Body of pancreas (tissue), 4 donors: Measurements from ENCODE around the gene LRP10. TPM values are rescaled to one million over a fixed set of nuclear protein-coding genes. Genes with fewer than 3 reads are reported as not detected.
"Not testable (repeated sequence)": the region's sequence is repeated elsewhere in the genome, so short reads cannot be mapped to it uniquely, and the experiment has no call there.

ENCODE experiments used
- ATAC-seq: fragments of 150-250 bp; one replicate; pipeline ENCODE4 v1.9.1; 2016
- DNase-seq, 4 donors: peaks; one replicate each; pipeline ENCODE4 v3.0.0-alpha.2; 2019
- H3K27ac ChIP-seq, 4 donors: fragments of 200-600 bp; sonication (generic); 1 replicate in 3 of 4; 2 replicates in 1 of 4; pipeline versions ENCODE4 v1.5.1 to v1.6.1; 2016 to 2019; ENCODE audit warnings: mild to moderate bottlenecking in 1 of 4, mixed read lengths in 1 of 4, moderate library complexity in 1 of 4
- H3K27me3 ChIP-seq, 2 donors: fragments of 200-600 bp; sonication (generic); one replicate each; pipeline ENCODE4 v1.6.0; 2016; ENCODE audit warnings: mild to moderate bottlenecking in 1 of 2
- H3K36me3 ChIP-seq, 2 donors: fragments of 200-600 bp; sonication (generic); replicated peaks in 1 of 2; 2 replicates each; pipeline ENCODE4 v1.5.1; 2016; ENCODE audit warnings: low read depth in 2 of 2; ENCODE audit not compliant: insufficient read depth in 1 of 2
- H3K4me1 ChIP-seq: fragments of 200-600 bp; sonication (generic); one replicate; pipeline ENCODE4 v1.6.0; 2016
- H3K4me3 ChIP-seq, 2 donors: fragments of 200-600 bp; sonication (generic); 1 replicate in 1 of 2; 2 replicates in 1 of 2; pipeline ENCODE4 v1.5.1; 2016 to 2019
- H3K9me3 ChIP-seq, 3 donors: fragments of 200-600 bp; sonication (generic); 1 replicate in 2 of 3; 2 replicates in 1 of 3; pipeline ENCODE4 v1.5.1; 2016
- CTCF ChIP-seq, 7 experiments: fragments of 450-650 bp in 4 of 7; fragments of 200-600 bp in 3 of 7; sonication (generic) in 3 of 7; IDR thresholded peaks; one replicate each; pipeline ENCODE4 v1.5.1; 2016 to 2019; ENCODE audit warnings: antibody characterized with exemption in 7 of 7
- POLR2A ChIP-seq, 3 donors: fragments of 450-650 bp; IDR thresholded peaks; one replicate each; pipeline ENCODE4 v1.6.1; 2016; ENCODE audit warnings: antibody characterized with exemption in 3 of 3, mild to moderate bottlenecking in 2 of 3
- WGBS, 2 donors: methylation state at CpG; one replicate each; pipeline ENCODE4 v1.1.5; 2017; 5-methylcytosine and 5-hydroxymethylcytosine counted together
- intact Hi-C: fragments of 100-400 bp; cut with DNase I; formaldehyde crosslinking; loops from one replicate; pipeline ENCODE4 v1.15.1; 2023
- total RNA-seq, 2 donors: library from RNA; depleted of rRNA; stranded (reverse); fragments of >200 nt; gene quantifications; one replicate each; pipeline ENCODE4 v1.1.0, GENCODE V29; 2016

Gene LRP10
- total RNA-seq, 2 donors from 2014 or later: 47.8 to 83.0 TPM

- DNase-seq: no peak
- TF ChIP-seq POLR2A (IDR thresholded peaks at IDR 0.05) (no peak), CTCF (IDR thresholded peaks at IDR 0.05) (no peak)
- H3K27ac ChIP-seq: no peak overlapping the region
- WGBS, 2 donors: 75 to 85% methylated on average over 3 of the region's 3 CpGs
- peaks cover 24 to 33% of the 10 kb centered on the region in 2 donors for H3K36me3 ChIP-seq
- no peak for ATAC-seq
- intact Hi-C loops: no loop called here
- no peak overlapping the region for H3K4me3 ChIP-seq
- H3K9me3 ChIP-seq: no peaks in the 10 kb centered on the region
- H3K4me1 ChIP-seq: peaks cover 17% of the 10 kb centered on the region
- H3K27me3 ChIP-seq: no peaks in the 10 kb centered on the region
Measured at GRCh38 chr14:22907429-22907828, 35.9 kb downstream of the LRP10 start.

DNA sequence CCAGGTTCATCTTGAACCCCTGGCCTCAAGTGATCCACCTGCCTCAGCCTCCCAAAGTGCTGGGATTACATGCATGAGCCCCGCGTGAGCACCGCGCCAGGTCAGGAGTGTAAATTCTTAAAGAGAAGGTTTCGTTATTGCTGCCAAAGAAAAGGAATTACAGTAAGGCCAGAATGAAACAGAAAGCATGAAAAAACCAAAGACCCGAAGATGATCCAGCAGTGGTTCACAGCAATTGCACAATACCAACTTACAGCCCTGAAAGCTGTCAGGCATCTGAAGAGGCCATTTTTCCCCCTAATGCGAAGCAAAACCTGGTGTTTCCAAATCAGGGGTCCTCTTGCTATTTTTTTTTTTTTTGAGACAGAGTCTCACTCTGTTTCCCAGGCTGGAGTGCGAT is 37.1 kb downstream of the LRP10 start:
- peaks cover 8% of the 10 kb centered on the region for H3K4me1 ChIP-seq
- H3K4me3 ChIP-seq: no peak overlapping the region
- H3K27me3 ChIP-seq: no peaks in the 10 kb centered on the region
- intact Hi-C loops: no loop called here
- H3K9me3 ChIP-seq: no peaks in the 10 kb centered on the region
- no peak overlapping the region for H3K27ac ChIP-seq
- 85 to 91% methylated on average over 8 of the region's 8 CpGs for WGBS, 2 donors
- TF ChIP-seq POLR2A (IDR thresholded peaks at IDR 0.05) (no peak), CTCF (IDR thresholded peaks at IDR 0.05) (no peak)
- H3K36me3 ChIP-seq: peaks cover 24 to 33% of the 10 kb centered on the region in 2 donors
- ATAC-seq (no peak), DNase-seq (no peak)

GRCh38 chr14:22910916-22911315 is 39.4 kb downstream of the LRP10 start:
- Histone ChIP-seq H3K27ac (no peak overlapping the region), H3K9me3 (no peaks in the 10 kb centered on the region), H3K27me3 (no peaks in the 10 kb centered on the region), H3K4me1 (no peaks in the 10 kb centered on the region), H3K36me3 (peaks cover 9 to 22% of the 10 kb centered on the region in 2 donors), H3K4me3 (no peak overlapping the region)
- ATAC-seq (no peak), DNase-seq (no peak)
- intact Hi-C loops: no loop called here
- WGBS, 2 donors: 86 to 87% methylated on average over 5 of the region's 5 CpGs
- TF ChIP-seq POLR2A (IDR thresholded peaks at IDR 0.05) (no peak), CTCF (IDR thresholded peaks at IDR 0.05) (no peak)

DNA sequence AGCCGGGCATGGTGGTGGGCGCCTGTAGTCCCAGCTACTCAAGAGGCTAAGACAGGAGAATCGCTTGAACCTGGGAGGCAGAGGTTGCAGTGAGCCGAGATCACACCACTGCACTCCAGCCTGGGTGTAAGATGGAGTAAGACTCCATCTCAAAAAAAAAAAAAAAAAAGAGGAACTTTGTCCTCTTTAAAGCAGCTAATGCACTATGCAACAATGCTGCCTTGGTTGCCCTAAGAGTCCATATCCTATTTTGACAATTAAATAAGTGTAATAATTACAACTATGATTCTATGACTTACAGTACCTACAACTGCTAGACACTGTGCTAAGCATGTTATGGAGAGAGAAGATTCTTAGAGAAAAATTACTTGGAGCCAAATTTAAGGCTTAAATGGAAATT is 43.3 kb downstream of the LRP10 start:
- H3K4me3 ChIP-seq, H3K27me3 ChIP-seq, H3K36me3 ChIP-seq, DNase-seq, ATAC-seq, H3K27ac ChIP-seq, intact Hi-C loops, H3K9me3 ChIP-seq: not testable (repeated sequence)
- WGBS, 2 donors: 88 to 90% methylated on average over 4 of the region's 4 CpGs
- H3K4me1 ChIP-seq: peaks cover 20% of the 10 kb centered on the region

DNA sequence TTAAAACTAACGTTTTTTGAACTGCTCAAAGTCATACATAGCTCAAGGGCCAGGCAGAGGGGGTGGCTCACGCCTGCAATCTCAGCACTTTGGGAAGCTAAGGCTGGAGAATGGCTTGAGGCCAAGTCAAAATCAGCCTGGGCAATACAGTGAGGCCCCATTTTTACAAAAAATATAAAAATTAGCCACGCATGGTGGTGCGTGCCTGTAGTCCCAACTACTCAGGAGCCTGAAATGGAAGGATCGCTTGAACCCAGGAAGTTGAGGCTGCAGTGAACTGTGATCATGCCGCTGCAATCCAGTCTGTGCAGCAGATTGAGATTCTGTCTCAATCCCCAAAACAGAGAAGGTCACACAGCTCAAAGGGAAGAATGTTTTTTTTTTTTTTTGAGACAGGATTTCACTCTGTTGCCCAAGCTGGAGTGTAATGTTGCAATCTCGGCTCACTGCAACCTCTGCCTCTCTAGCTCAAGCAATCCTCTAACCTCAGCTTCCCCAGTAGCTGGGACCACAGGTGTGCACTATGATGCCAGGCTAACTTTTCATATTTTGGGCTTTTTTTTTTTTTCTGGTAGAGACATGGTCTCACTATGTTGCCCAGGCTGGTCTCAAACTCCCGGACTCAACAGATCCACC is 44.5 kb downstream of the LRP10 start:
- H3K36me3 ChIP-seq: peaks cover 0 to 5% of the 10 kb centered on the region in 2 donors
- intact Hi-C loops: no loop called here
- ATAC-seq: no peak
- DNase-seq: peak in 1 of 4 donors; percentile 48
- H3K4me3 ChIP-seq: no peak overlapping the region
- 73 to 79% methylated on average over 8 of the region's 8 CpGs for WGBS, 2 donors
- peak overlapping the region in 1 of 4 donors; percentile 24 for H3K27ac ChIP-seq
- no peaks in the 10 kb centered on the region for H3K9me3 ChIP-seq
- no peaks in the 10 kb centered on the region for H3K27me3 ChIP-seq
- H3K4me1 ChIP-seq: peaks cover 21% of the 10 kb centered on the region
- TF ChIP-seq POLR2A (IDR thresholded peaks at IDR 0.05) (no peak), CTCF (IDR thresholded peaks at IDR 0.05) (no peak)
